ENCODE results near the gene OR5L1. TPM values are rescaled to one million over a fixed set of nuclear protein-coding genes. Genes with fewer than 3 reads are reported as not detected.

Gene OR5L1
- total RNA-seq, 5 donors from 2014 or later (not counting 1 experiment from before 2014, with no cell fraction given), result not detected

Other genes starting within 250 kb of the OR5L1 start
- not detected for gene OR4C16, start 239.2 kb upstream of the OR5L1 start, total RNA-seq
- not detected for gene OR4C11, start 203.7 kb upstream of the OR5L1 start, total RNA-seq
- gene OR4P4, start 176.3 kb upstream of the OR5L1 start, total RNA-seq, result not detected
- not detected for gene OR4S2, start 163.0 kb upstream of the OR5L1 start, total RNA-seq
- not detected for gene OR4C6, start 149.2 kb upstream of the OR5L1 start, total RNA-seq
- gene OR5D13, start 37.9 kb upstream of the OR5L1 start, total RNA-seq, result not detected
- gene OR5D14, start 15.8 kb upstream of the OR5L1 start, total RNA-seq, result not detected
- not detected for gene OR5D18, start 8.3 kb downstream of the OR5L1 start, total RNA-seq
- gene OR5L2, start 15.9 kb downstream of the OR5L1 start, total RNA-seq, result not detected
- not detected for gene OR5D16, start 27.4 kb downstream of the OR5L1 start, total RNA-seq
- not detected for gene TRIM51, start 71.9 kb downstream of the OR5L1 start, total RNA-seq
- gene OR5W2, start 103.2 kb downstream of the OR5L1 start, total RNA-seq, result not detected
- not detected for gene OR5I1, start 125.0 kb downstream of the OR5L1 start, total RNA-seq
- not detected for gene OR10AG1, start 158.6 kb downstream of the OR5L1 start, total RNA-seq
- gene OR5F1, start 183.3 kb downstream of the OR5L1 start, total RNA-seq, result not detected
- not detected for gene OR5AS1, start 216.3 kb downstream of the OR5L1 start, total RNA-seq